ENCODE results near the gene VSIG10L.

VSIG10L gene

DNA sequence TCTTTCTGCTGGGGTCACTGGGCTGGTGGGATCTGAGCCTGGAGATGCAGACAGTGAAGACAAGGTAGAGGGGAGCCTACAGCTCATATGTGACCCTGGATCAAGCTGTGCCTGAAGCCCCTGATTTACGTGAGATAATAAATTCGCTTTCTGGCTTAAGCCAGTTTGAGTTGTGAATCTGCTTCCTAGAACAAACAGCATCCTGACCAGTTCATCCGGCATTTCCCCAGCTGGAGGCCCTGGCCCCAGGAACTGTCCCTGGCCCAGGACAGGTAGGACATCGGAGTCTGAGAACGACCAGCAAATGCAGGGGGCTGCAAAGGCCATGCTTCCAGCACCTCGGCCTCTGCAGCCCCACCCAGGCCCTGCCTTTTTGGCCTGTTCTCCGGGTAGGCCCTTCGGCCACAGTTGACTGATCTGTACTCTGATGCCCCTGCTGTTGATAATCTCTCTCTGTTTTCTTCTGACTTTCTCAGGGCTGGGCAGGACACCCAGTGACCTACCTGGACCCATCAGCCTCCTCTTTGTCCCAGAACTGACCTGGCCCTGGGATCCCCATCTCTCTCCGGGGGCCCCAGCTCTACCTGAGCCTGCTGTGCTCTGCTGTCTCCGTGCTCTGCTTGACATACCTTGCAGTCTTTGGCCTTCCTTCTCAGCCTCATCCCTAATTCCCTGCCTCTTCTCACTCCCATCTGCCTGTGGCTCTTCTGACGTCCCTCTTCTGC is 9.5 kb upstream of the VSIG10L start:
- Histone ChIP-seq H3K4me2 (ENCODE audit: insufficient read depth, low read length) (no peak overlapping the region), H3K36me3 (ENCODE audit: insufficient read depth, low read length) (peaks cover 44% of the 10 kb centered on the region), H3K27ac (ENCODE audit: low read length) (no peak overlapping the region), H2AFZ (ENCODE audit: low read depth, low read length) (no peak overlapping the region), H3K4me1 (ENCODE audit: insufficient read depth, low read length) (peaks cover 9% of the 10 kb centered on the region), H3K27me3 (ENCODE audit: insufficient read depth, low read length, poor library complexity) (no peaks in the 10 kb centered on the region), H3K4me3 (ENCODE audit: low read depth in 1 of 2, low read length in 2 of 2) (no peak overlapping the region), H3K9ac (ENCODE audit: low read depth, low read length) (no peak overlapping the region), H4K20me1 (ENCODE audit: insufficient read depth, low read length) (peaks cover 10% of the 10 kb centered on the region), H3K79me2 (ENCODE audit: insufficient read depth, low read length) (no peaks in the 10 kb centered on the region), H3K9me3 (ENCODE audit: insufficient read depth, low read length, severe bottlenecking) (no peaks in the 10 kb centered on the region)
- TF ChIP-seq, protein P1, sequence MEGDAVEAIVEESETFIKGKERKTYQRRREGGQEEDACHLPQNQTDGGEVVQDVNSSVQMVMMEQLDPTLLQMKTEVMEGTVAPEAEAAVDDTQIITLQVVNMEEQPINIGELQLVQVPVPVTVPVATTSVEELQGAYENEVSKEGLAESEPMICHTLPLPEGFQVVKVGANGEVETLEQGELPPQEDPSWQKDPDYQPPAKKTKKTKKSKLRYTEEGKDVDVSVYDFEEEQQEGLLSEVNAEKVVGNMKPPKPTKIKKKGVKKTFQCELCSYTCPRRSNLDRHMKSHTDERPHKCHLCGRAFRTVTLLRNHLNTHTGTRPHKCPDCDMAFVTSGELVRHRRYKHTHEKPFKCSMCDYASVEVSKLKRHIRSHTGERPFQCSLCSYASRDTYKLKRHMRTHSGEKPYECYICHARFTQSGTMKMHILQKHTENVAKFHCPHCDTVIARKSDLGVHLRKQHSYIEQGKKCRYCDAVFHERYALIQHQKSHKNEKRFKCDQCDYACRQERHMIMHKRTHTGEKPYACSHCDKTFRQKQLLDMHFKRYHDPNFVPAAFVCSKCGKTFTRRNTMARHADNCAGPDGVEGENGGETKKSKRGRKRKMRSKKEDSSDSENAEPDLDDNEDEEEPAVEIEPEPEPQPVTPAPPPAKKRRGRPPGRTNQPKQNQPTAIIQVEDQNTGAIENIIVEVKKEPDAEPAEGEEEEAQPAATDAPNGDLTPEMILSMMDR (IDR thresholded peaks at IDR 0.05; ENCODE audit: borderline replicate concordance, extremely low read depth, low read length, poor library complexity, severe bottlenecking): no peak
- ATAC-seq (ENCODE audit: insufficient read depth, low read depth) (no peak), DNase-seq (no peak)

DNA sequence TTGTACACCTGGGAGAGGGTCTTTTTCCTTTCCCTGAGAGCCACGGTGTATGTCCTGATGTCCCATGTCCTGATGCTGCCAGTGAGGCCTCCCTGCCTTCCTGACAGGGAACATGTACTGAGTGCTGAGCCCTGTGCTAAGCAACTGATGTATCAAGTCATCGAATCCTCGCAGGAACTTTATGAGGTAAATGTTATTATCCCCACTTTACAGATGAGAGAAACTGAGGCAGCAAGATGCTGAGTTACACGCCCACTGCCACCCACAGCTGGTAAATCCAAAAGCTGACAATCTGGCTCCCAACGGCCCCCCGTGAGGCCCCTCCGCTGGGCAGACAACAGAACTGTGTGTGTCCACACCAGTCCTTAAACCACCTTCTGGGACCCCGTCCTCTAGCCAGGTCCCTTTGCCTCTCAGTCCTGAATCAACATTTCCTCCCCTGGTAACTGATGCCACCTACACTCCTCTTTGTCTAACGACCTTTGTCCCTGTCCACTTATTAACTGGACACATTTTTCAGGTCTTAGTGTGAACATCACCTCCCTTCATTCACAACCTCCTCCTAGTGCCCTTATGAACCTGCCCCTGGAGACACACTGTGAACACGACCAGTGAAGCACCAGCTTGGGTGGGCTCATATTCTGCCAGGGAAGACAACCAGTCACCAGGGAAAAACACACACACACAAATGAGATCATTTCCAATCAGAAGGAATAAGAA is 5.4 kb upstream of the VSIG10L start:
- H4K20me1 ChIP-seq (ENCODE audit: insufficient read depth, low read length): no peaks in the 10 kb centered on the region; the same call in 1 of the 2 replicates
- peaks cover 53% of the 10 kb centered on the region for H3K36me3 ChIP-seq (ENCODE audit: insufficient read depth, low read length)
- H3K4me1 ChIP-seq (ENCODE audit: insufficient read depth, low read length): no peaks in the 10 kb centered on the region
- no peak overlapping the region for H3K4me2 ChIP-seq (ENCODE audit: insufficient read depth, low read length)
- H3K27ac ChIP-seq (ENCODE audit: low read length): no peak overlapping the region
- no peaks in the 10 kb centered on the region for H3K79me2 ChIP-seq (ENCODE audit: insufficient read depth, low read length)
- ATAC-seq (ENCODE audit: insufficient read depth, low read depth) (no peak), DNase-seq (no peak)
- H3K9me3 ChIP-seq (ENCODE audit: insufficient read depth, low read length, severe bottlenecking): no peaks in the 10 kb centered on the region
- H3K9ac ChIP-seq (ENCODE audit: low read depth, low read length): no peak overlapping the region
- H2AFZ ChIP-seq (ENCODE audit: low read depth, low read length): no peak overlapping the region
- TF ChIP-seq, protein P1 (IDR thresholded peaks at IDR 0.05; ENCODE audit: borderline replicate concordance, extremely low read depth, low read length, poor library complexity, severe bottlenecking): no peak
- TF ChIP-seq EZH2 (IDR thresholded peaks at IDR 0.05; ENCODE audit: borderline replicate concordance, low read depth, low read length, severe bottlenecking): no peak
- no peaks in the 10 kb centered on the region for H3K27me3 ChIP-seq (ENCODE audit: insufficient read depth, low read length, poor library complexity)
- H3K4me3 ChIP-seq (ENCODE audit: low read depth in 1 of 2, low read length in 2 of 2): no peak overlapping the region

DNA sequence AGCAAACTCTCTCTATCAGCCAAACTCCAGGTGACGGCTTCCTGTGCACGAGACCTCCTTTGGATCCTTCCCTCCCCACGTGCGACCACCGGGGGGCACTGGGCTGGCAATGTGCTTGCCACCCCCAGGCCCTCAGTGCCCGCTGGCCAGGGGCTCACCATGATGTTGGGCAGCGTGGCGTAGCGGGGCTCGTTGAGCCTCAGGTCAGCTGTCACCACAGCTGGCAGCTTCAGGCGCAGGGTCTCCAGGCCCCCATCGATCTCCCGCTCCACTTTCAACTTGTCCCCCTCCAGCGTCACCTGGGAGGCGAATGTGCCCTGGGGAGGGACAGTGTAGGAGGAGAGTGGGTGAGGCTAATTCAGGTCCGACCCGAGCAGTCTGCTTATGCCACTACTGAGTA is 4.8 kb upstream of the VSIG10L start:
- Histone ChIP-seq H3K27me3 (ENCODE audit: insufficient read depth, low read length, poor library complexity) (no peaks in the 10 kb centered on the region), H3K27ac (ENCODE audit: low read length) (no peak overlapping the region), H3K36me3 (ENCODE audit: insufficient read depth, low read length) (peaks cover 46% of the 10 kb centered on the region), H3K9ac (ENCODE audit: low read depth, low read length) (no peak overlapping the region), H2AFZ (ENCODE audit: low read depth, low read length) (no peak overlapping the region), H4K20me1 (ENCODE audit: insufficient read depth, low read length) (no peaks in the 10 kb centered on the region; the same call in 1 of the 2 replicates), H3K9me3 (ENCODE audit: insufficient read depth, low read length, severe bottlenecking) (no peaks in the 10 kb centered on the region), H3K4me3 (ENCODE audit: low read depth in 1 of 2, low read length in 2 of 2) (no peak overlapping the region), H3K4me1 (ENCODE audit: insufficient read depth, low read length) (no peaks in the 10 kb centered on the region), H3K4me2 (ENCODE audit: insufficient read depth, low read length) (no peak overlapping the region), H3K79me2 (ENCODE audit: insufficient read depth, low read length) (no peaks in the 10 kb centered on the region)
- ATAC-seq (ENCODE audit: insufficient read depth, low read depth) (no peak), DNase-seq (no peak)
- TF ChIP-seq EZH2 (IDR thresholded peaks at IDR 0.05; ENCODE audit: borderline replicate concordance, low read depth, low read length, severe bottlenecking): no peak
- TF ChIP-seq, protein P1 (IDR thresholded peaks at IDR 0.05; ENCODE audit: borderline replicate concordance, extremely low read depth, low read length, poor library complexity, severe bottlenecking): peak; percentile 43

All from DND-41 (cell line).